ENCODE data around the gene HIBADH. TPM values are rescaled to one million over a fixed set of nuclear protein-coding genes. Genes with fewer than 3 reads are reported as not detected.

The HIBADH gene
- total and polyA plus RNA-seq, 12 donors: 24.7 to 94.0 (median 77.7) TPM

GRCh38 chr7:27688646-27689045 lies 26.0 kb upstream of the HIBADH start:
- Histone ChIP-seq H3K36me3 (no peaks in the 10 kb centered on the region), H3K27me3 (no peaks in the 10 kb centered on the region), H3K4me3 (no peak overlapping the region), H3K9me3 (peaks cover 0 to 9% (median 0%) of the 10 kb centered on the region in 11 donors), H3K4me1 (peaks cover 0 to 6% (median 0%) of the 10 kb centered on the region in 9 donors), H3K27ac (no peak overlapping the region)
- no peak for ATAC-seq
- 81 to 86% methylated on average over 3 of the region's 3 CpGs for WGBS, 2 donors
- no peak for DNase-seq
- no peak for TF ChIP-seq CTCF (IDR thresholded peaks at IDR 0.05)
- intact Hi-C loops (cut with DNase I): no loop called here

DNA sequence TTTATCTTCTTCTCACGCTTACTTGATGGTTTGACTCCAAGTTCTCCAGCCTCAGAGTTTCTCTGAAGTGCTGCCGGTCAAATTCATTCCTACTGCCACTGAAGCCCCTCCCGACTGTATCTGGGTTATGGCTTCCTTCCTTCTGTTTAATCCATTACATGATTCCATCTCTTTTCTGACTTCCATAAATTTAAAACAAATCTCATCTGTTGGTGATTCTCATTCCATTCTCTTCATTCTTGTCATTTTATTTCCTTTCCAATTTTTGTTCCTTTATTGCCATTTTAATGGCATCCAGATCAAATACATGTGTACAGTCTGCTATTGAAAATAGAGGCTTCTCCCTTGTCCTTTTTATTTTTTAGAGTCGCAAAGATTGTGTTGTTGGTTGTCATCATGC lies 25.4 kb upstream of the HIBADH start:
- intact Hi-C loops (cut with DNase I): no loop called here
- Histone ChIP-seq H3K36me3 (no peaks in the 10 kb centered on the region), H3K4me1 (peaks cover 0 to under 1% (median 0%) of the 10 kb centered on the region in 9 donors), H3K4me3 (no peak overlapping the region), H3K27me3 (no peaks in the 10 kb centered on the region), H3K9me3 (peaks cover 0 to 9% (median 0%) of the 10 kb centered on the region in 11 donors), H3K27ac (no peak overlapping the region)
- no peak for ATAC-seq
- no peak for DNase-seq
- 65 to 77% methylated on average over 4 of the region's 4 CpGs for WGBS, 2 donors
- no peak for TF ChIP-seq CTCF (IDR thresholded peaks at IDR 0.05)

DNA sequence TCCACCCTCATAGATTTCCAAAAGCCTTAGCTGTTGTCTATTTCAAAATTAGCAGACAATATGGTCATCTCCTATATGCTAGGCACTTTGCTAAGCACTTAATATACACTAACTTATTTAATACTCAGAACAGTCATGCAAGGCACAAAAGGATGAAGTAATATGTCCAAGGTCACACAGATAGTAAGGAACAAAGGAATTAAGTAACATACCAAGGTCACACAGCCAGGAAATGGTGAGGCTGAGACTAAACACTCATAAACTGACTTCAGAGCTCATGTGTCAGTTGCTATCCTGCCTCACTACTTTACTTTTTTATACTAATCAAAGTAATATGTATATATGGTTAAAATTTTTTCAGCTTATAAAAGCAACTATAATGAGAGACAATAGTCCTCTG lies 23.6 kb upstream of the HIBADH start:
- Histone ChIP-seq H3K4me1 (no peaks in the 10 kb centered on the region), H3K27me3 (no peaks in the 10 kb centered on the region), H3K27ac (no peak overlapping the region), H3K4me3 (no peak overlapping the region), H3K9me3 (peaks cover 0 to 9% (median 0%) of the 10 kb centered on the region in 11 donors), H3K36me3 (no peaks in the 10 kb centered on the region)
- intact Hi-C loops (cut with DNase I): no loop called here
- ATAC-seq (no peak), DNase-seq (no peak)
- no peak for TF ChIP-seq CTCF (IDR thresholded peaks at IDR 0.05)

DNA sequence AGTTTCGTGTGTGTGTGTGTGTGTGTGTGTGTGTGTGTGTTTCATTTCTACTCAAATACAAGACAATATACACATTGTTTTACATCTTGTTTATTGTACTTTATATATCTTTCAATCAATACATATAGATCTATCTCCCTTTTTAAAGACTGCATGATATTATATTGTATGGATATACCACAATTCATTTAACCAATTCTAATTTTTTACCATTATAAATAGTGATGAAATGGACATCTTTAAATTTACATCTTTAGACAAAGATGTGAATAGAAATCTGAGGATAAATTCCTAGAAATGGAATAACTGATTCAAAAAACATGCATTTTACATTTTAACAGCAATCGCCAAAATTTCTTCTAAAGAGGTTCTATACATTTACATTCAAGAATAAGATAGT lies 23.2 kb upstream of the HIBADH start:
- no peak for DNase-seq
- no peak overlapping the region for H3K4me3 ChIP-seq
- H3K27me3 ChIP-seq: no peaks in the 10 kb centered on the region
- no peak for TF ChIP-seq CTCF (IDR thresholded peaks at IDR 0.05)
- H3K36me3 ChIP-seq: no peaks in the 10 kb centered on the region
- intact Hi-C loops (cut with DNase I): no loop called here
- H3K27ac ChIP-seq: no peak overlapping the region
- no peaks in the 10 kb centered on the region for H3K4me1 ChIP-seq
- no peak for ATAC-seq
- peaks cover 0 to 9% (median 0%) of the 10 kb centered on the region in 11 donors for H3K9me3 ChIP-seq
- WGBS, 2 donors: 72 to 86% methylated on average over 2 of the region's 2 CpGs

Data from heart right ventricle (tissue), 16 donors.